Pericardium fibroblast (primary cell): ENCODE data around the gene CEP192. TPM values are rescaled to one million over a fixed set of nuclear protein-coding genes. Genes with fewer than 3 reads are reported as not detected.

ENCODE experiments used
- total RNA-seq: library from RNA; depleted of rRNA; stranded (reverse); fragments of >200 nt; gene quantifications from 2 replicates; pipeline ENCODE4 v1.2.3, GENCODE V29; 2015

CEP192 gene
- 8.7 and 11.1 TPM in 2 replicates for total RNA-seq

GRCh38 chr18:12990967-12991820 lies at the start of gene CEP192:
TSS of gene CEP192 (plus strand) at chr18:12991362. CDS start at chr18:12999425, 8,063 bp downstream.

DNA sequence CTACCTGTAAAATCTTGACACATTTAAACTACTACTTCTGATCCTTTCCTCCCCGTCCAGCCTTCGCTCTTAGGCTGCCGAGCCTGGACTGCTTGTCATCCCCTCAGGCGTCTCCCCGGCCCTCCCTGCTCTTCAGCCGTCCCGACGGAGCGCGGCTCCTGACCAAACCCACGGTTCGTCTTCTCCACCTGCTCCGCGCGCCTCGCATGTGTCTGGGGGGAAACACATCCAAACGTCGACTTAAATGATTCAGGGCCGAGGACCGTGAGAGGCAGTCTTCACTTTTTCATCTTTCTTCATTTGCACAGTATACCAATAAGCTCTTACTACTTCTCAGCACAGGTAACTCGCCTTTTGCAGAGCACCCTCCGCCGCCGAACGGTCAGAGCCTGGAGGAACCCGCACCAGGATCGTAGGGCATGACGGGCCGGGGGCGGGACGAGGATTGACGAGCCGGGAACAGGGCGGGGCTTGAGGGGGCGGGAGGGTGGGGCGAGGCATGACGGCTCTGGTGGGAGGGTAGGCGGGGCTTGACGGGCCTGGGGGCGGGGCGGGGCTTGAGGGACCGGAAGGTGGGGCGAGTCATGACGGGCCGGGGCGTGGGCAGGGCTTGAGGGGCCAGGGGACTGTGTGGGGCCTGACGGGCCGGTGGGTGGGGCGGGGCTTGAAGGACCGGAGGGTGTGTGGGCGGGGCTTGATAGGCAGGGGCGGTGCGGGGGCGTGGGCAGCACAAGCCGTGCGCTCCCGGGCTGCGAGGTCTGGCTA lies 43.7 kb upstream of the CEP192 start, which contains the start of gene SEH1L:
TSS of gene SEH1L (plus strand) at position 727 of the 765 bp plus-strand sequence. CDS start 111 bp downstream, outside the sequence.

Other genes with a start within 250 kb of the CEP192 start
- gene PTPN2, start 107.1 kb upstream of the CEP192 start, total RNA-seq, result 20.5 and 27.0 TPM in 2 replicates
- gene SEH1L, start 43.4 kb upstream of the CEP192 start, total RNA-seq, result 12.5 and 23.9 TPM in 2 replicates
- gene LDLRAD4, start 227.4 kb downstream of the CEP192 start, total RNA-seq, result under 0.01 TPM in 1 of 2 replicates, not detected in the other